Duodenal mucosa (tissue), 2 donors: ENCODE results near the gene USP17L17.
"Not testable (repeated sequence)": the region's sequence is repeated elsewhere in the genome, so short reads cannot be mapped to it uniquely, and the experiment has no call there.

Source experiments
- H3K27ac ChIP-seq: one replicate; pipeline ENCODE4 v1.7.0; 2013; ENCODE audit warnings: low read depth, low read length
- H3K27me3 ChIP-seq, 2 donors: one replicate each; pipeline ENCODE4 v1.7.0; 2013; ENCODE audit warnings: low read length in 2 of 2, control low read depth in 1 of 2; ENCODE audit not compliant: insufficient read depth in 2 of 2, control insufficient read depth in 1 of 2
- H3K36me3 ChIP-seq, 2 donors: one replicate each; pipeline ENCODE4 v1.7.0; 2013; ENCODE audit warnings: low read length in 2 of 2, control low read depth in 1 of 2; ENCODE audit not compliant: insufficient read depth in 2 of 2, control insufficient read depth in 1 of 2
- H3K4me1 ChIP-seq, 2 donors: one replicate each; pipeline ENCODE4 v1.7.0; 2013; ENCODE audit warnings: low read length in 2 of 2, control low read depth in 1 of 2; ENCODE audit not compliant: insufficient read depth in 2 of 2, control insufficient read depth in 1 of 2
- H3K4me3 ChIP-seq, 2 donors: one replicate each; pipeline ENCODE4 v1.7.0; 2013; ENCODE audit warnings: low read length in 2 of 2, low read depth in 1 of 2
- H3K9ac ChIP-seq, 2 donors: one replicate each; pipeline ENCODE4 v1.7.0; 2013; ENCODE audit warnings: low read length in 2 of 2, low read depth in 1 of 2
- H3K9me3 ChIP-seq, 2 donors: one replicate each; pipeline ENCODE4 v1.7.0; 2013; ENCODE audit warnings: low read length in 2 of 2, control low read depth in 1 of 2; ENCODE audit not compliant: control insufficient read depth in 1 of 2

The USP17L17 gene

GRCh38 chr4:9253078-9253477, 9.4 kb downstream of the USP17L17 start, which contains the start of gene USP17L19:
USP17L19 (plus strand) TSS chr4:9253378; CDS start chr4:9253378, 0 bp downstream.
- not testable (repeated sequence) for H3K4me3 ChIP-seq, H3K27ac ChIP-seq, H3K36me3 ChIP-seq, H3K9ac ChIP-seq, H3K27me3 ChIP-seq, H3K9me3 ChIP-seq, H3K4me1 ChIP-seq

- not testable (repeated sequence) for H3K9me3 ChIP-seq, H3K36me3 ChIP-seq, H3K4me1 ChIP-seq, H3K27ac ChIP-seq, H3K27me3 ChIP-seq, H3K4me3 ChIP-seq, H3K9ac ChIP-seq
Observed at GRCh38 chr4:9257824-9258223, 14.1 kb downstream of the USP17L17 start, which contains the start of gene USP17L20. USP17L20 (plus strand) TSS chr4:9258124; CDS start chr4:9258124, 0 bp downstream.

DNA sequence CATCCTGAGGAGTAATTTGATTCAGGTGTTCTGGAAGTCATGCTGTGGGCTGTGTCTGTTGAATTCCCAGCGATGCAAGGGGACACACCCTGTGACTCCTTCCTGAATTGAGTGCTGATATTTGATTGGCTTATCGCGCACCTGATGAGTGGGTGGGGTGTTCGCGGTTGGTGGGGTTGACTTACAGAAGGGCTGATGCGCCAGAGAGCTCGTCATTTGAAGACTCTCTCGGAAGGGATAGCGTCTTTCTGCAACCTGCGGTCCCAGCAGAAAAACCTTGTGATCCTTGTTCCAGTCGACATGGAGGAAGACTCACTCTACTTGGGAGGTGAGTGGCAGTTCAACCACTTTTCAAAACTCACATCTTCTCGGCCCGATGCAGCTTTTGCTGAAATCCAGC, 18.9 kb downstream of the USP17L17 start, which contains the start of gene USP17L21:
Gene USP17L21 (plus strand): TSS at position 301 of the 400 bp plus-strand sequence. CDS start 0 bp downstream, at position 301.
- H3K9me3 ChIP-seq, H3K9ac ChIP-seq, H3K36me3 ChIP-seq, H3K4me1 ChIP-seq, H3K4me3 ChIP-seq, H3K27ac ChIP-seq, H3K27me3 ChIP-seq: not testable (repeated sequence)

GRCh38 chr4:9267319-9267718, 23.6 kb downstream of the USP17L17 start, which contains the start of gene USP17L22:
USP17L22 (plus strand) TSS chr4:9267619; CDS start chr4:9267619, 0 bp downstream.
- not testable (repeated sequence) for H3K9me3 ChIP-seq, H3K27ac ChIP-seq, H3K9ac ChIP-seq, H3K4me1 ChIP-seq, H3K36me3 ChIP-seq, H3K4me3 ChIP-seq, H3K27me3 ChIP-seq

- H3K9me3 ChIP-seq, H3K9ac ChIP-seq, H3K4me3 ChIP-seq, H3K27me3 ChIP-seq, H3K27ac ChIP-seq, H3K4me1 ChIP-seq, H3K36me3 ChIP-seq: not testable (repeated sequence)
Observed at GRCh38 chr4:9271719-9272118, 28.0 kb downstream of the USP17L17 start.
